Suprapubic skin (tissue), 4 donors: ENCODE data around the gene DNAH10.

ENCODE experiments used
- CTCF ChIP-seq, 2 donors: fragments of 200-600 bp in 1 of 2; fragments of 450-650 bp in 1 of 2; sonication (generic) in 1 of 2; IDR thresholded peaks; one replicate each; pipeline ENCODE4 v1.5.1; 2016 to 2019; ENCODE audit warnings: antibody characterized with exemption in 2 of 2, mild to moderate bottlenecking in 1 of 2, moderate library complexity in 1 of 2
- EP300 ChIP-seq: sonication (generic); formaldehyde crosslinking; IDR thresholded peaks from one replicate; pipeline ENCODE4 v1.6.1; 2017; ENCODE audit warnings: antibody characterized with exemption
- POLR2A ChIP-seq, 2 donors: fragments of 450-650 bp; IDR thresholded peaks; one replicate each; pipeline ENCODE4 v1.6.1; 2017; ENCODE audit warnings: antibody characterized with exemption in 2 of 2, mild to moderate bottlenecking in 2 of 2, moderate library complexity in 2 of 2
- POLR2AphosphoS5 ChIP-seq, 3 donors: sonication (generic); formaldehyde crosslinking; IDR thresholded peaks; one replicate each; pipeline ENCODE4 v1.6.1; 2017; ENCODE audit warnings: antibody characterized with exemption in 3 of 3

GRCh38 chr12:123839826-123840225 lies 77.7 kb downstream of the DNAH10 start:
- TF ChIP-seq POLR2AphosphoS5 (IDR thresholded peaks at IDR 0.05), result no peak
- no peak for TF ChIP-seq CTCF (IDR thresholded peaks at IDR 0.05)
- TF ChIP-seq EP300, result no peak
- TF ChIP-seq POLR2A (IDR thresholded peaks at IDR 0.05), result no peak
